Measurements from ENCODE around the gene C4orf17.
"Not testable (repeated sequence)": the region's sequence is repeated elsewhere in the genome, so short reads cannot be mapped to it uniquely, and the experiment has no call there.

- TF ChIP-seq, protein P1, sequence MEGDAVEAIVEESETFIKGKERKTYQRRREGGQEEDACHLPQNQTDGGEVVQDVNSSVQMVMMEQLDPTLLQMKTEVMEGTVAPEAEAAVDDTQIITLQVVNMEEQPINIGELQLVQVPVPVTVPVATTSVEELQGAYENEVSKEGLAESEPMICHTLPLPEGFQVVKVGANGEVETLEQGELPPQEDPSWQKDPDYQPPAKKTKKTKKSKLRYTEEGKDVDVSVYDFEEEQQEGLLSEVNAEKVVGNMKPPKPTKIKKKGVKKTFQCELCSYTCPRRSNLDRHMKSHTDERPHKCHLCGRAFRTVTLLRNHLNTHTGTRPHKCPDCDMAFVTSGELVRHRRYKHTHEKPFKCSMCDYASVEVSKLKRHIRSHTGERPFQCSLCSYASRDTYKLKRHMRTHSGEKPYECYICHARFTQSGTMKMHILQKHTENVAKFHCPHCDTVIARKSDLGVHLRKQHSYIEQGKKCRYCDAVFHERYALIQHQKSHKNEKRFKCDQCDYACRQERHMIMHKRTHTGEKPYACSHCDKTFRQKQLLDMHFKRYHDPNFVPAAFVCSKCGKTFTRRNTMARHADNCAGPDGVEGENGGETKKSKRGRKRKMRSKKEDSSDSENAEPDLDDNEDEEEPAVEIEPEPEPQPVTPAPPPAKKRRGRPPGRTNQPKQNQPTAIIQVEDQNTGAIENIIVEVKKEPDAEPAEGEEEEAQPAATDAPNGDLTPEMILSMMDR (IDR thresholded peaks at IDR 0.05 in 4 of 5, conservative IDR thresholded peaks at IDR 0.05 in 1 of 5) = not testable (repeated sequence)
- TF ChIP-seq POLR2A (IDR thresholded peaks at IDR 0.05) = not testable (repeated sequence)
These were observed 24.2 kb upstream of the C4orf17 start for GRCh38 chr4:99486648-99487047.
